Suprapubic skin (tissue), 4 donors: ENCODE results near the gene KLHL20.

ENCODE experiments used
- CTCF ChIP-seq, 2 donors: fragments of 200-600 bp in 1 of 2; fragments of 450-650 bp in 1 of 2; sonication (generic) in 1 of 2; IDR thresholded peaks; one replicate each; pipeline ENCODE4 v1.5.1; 2016 to 2019; ENCODE audit warnings: antibody characterized with exemption in 2 of 2, mild to moderate bottlenecking in 1 of 2, moderate library complexity in 1 of 2
- POLR2A ChIP-seq, 2 donors: fragments of 450-650 bp; IDR thresholded peaks; one replicate each; pipeline ENCODE4 v1.6.1; 2017; ENCODE audit warnings: antibody characterized with exemption in 2 of 2, mild to moderate bottlenecking in 2 of 2, moderate library complexity in 2 of 2
- POLR2AphosphoS5 ChIP-seq, 3 donors: sonication (generic); formaldehyde crosslinking; IDR thresholded peaks; one replicate each; pipeline ENCODE4 v1.6.1; 2017; ENCODE audit warnings: antibody characterized with exemption in 3 of 3

DNA sequence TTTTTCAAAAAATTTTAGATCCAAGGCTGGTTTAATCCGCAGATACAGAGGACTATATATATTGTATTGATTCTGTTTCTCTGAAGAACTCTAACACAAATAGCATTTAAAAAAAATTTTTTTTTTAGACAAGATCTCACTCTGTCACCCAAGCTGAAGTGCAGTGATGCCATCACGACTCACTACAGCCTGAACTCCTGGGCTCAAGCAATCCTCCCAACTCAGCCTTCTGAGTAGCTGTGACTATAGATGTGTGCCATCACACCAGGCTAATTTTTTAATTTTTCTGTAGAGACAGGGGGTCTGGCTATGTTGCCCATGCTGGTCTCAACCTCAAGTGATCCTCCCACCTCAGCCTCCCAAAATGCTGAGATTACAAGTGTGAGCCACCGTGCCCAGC is 48.1 kb upstream of the KLHL20 start:
- TF ChIP-seq CTCF (IDR thresholded peaks at IDR 0.05) (no peak), POLR2A (IDR thresholded peaks at IDR 0.05) (no peak), POLR2AphosphoS5 (IDR thresholded peaks at IDR 0.05) (no peak)
